ENCODE data around the gene CFD.

DNA sequence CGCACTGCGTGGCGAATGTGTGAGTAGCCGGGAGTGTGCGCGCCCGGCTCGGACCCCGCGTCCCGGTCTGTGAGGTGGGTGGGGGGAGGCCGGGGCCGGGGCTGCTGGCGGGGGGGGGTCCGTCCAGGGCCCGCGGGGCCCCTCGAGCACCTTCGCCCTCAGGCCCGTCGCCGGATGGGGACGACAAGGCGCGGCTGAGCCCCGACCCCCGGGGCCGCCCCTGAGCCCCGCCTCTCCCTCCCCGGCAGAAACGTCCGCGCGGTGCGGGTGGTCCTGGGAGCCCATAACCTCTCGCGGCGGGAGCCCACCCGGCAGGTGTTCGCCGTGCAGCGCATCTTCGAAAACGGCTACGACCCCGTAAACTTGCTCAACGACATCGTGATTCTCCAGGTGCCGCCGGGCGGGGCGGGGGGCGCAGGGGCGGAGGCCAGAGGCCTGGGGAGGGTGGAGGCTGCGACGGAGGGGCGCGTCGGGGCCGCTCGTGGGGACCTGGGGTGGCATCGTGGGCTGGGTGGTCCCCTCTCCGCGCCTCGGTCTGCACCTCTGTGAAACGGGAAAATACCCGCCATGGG, 6.4 kb upstream of the CFD start:
- TF ChIP-seq, protein P1, sequence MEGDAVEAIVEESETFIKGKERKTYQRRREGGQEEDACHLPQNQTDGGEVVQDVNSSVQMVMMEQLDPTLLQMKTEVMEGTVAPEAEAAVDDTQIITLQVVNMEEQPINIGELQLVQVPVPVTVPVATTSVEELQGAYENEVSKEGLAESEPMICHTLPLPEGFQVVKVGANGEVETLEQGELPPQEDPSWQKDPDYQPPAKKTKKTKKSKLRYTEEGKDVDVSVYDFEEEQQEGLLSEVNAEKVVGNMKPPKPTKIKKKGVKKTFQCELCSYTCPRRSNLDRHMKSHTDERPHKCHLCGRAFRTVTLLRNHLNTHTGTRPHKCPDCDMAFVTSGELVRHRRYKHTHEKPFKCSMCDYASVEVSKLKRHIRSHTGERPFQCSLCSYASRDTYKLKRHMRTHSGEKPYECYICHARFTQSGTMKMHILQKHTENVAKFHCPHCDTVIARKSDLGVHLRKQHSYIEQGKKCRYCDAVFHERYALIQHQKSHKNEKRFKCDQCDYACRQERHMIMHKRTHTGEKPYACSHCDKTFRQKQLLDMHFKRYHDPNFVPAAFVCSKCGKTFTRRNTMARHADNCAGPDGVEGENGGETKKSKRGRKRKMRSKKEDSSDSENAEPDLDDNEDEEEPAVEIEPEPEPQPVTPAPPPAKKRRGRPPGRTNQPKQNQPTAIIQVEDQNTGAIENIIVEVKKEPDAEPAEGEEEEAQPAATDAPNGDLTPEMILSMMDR (optimal IDR thresholded peaks at IDR 0.05 in 1 of 3, IDR thresholded peaks at IDR 0.05 in 1 of 3, conservative IDR thresholded peaks at IDR 0.05 in 1 of 3; ENCODE audit: extremely low read depth in 1 of 3, insufficient read depth in 2 of 3, low read length in 3 of 3), result no peak
- no peak for TF ChIP-seq EZH2 (IDR thresholded peaks at IDR 0.05; ENCODE audit: low read length)
